Activated CD4-positive, alpha-beta T cell treated with anti-CD3 and anti-CD28 coated beads for 24 hours (primary cell): ENCODE measurements around the gene DNAH9.

Experiments used
- DNase-seq, 2 donors: peaks; one replicate each; pipeline ENCODE4 v3.0.0-alpha.2; 2020; ENCODE audit warnings: low read depth in 2 of 2

DNAH9 gene

GRCh38 chr17:11598274-11599221 is at the start of gene DNAH9:
Gene DNAH9 (plus strand): TSS chr17:11598470. CDS start chr17:11598499, 29 bp downstream.
- DNase-seq = peak in 1 of 2 donors; percentile 24

GRCh38 chr17:11550431-11550830 is 47.8 kb upstream of the DNAH9 start:
- DNase-seq = no peak

GRCh38 chr17:11551442-11551841 is 46.8 kb upstream of the DNAH9 start:
- DNase-seq = no peak

GRCh38 chr17:11553135-11553534 is 45.1 kb upstream of the DNAH9 start:
- DNase-seq = no peak

GRCh38 chr17:11554042-11554441 is 44.2 kb upstream of the DNAH9 start:
- DNase-seq = no peak

- DNase-seq = no peak
These were observed 43.7 kb upstream of the DNAH9 start for GRCh38 chr17:11554542-11554941.

- no peak for DNase-seq
These were observed 42.7 kb upstream of the DNAH9 start for GRCh38 chr17:11555530-11555929.

GRCh38 chr17:11557727-11558452 is 40.4 kb upstream of the DNAH9 start:
- no peak for DNase-seq

- no peak for DNase-seq
These were observed 39.5 kb upstream of the DNAH9 start for GRCh38 chr17:11558681-11559234.

- DNase-seq = no peak
These were observed 38.7 kb upstream of the DNAH9 start for GRCh38 chr17:11559601-11560000.

GRCh38 chr17:11561281-11561680 is 37.0 kb upstream of the DNAH9 start:
- no peak for DNase-seq

GRCh38 chr17:11561702-11562101 is 36.6 kb upstream of the DNAH9 start:
- DNase-seq = no peak

GRCh38 chr17:11564589-11565380 is 33.5 kb upstream of the DNAH9 start:
- no peak for DNase-seq

GRCh38 chr17:11565591-11565990 is 32.7 kb upstream of the DNAH9 start:
- no peak for DNase-seq

- DNase-seq = no peak
These were observed 19.3 kb upstream of the DNAH9 start for GRCh38 chr17:11578998-11579397.

- DNase-seq = no peak
These were observed 17.6 kb upstream of the DNAH9 start for GRCh38 chr17:11580677-11581076.

- DNase-seq = no peak
These were observed 16.1 kb upstream of the DNAH9 start for GRCh38 chr17:11582217-11582616.

GRCh38 chr17:11583306-11583992 is 14.8 kb upstream of the DNAH9 start:
- no peak for DNase-seq

GRCh38 chr17:11589716-11590115 is 8.6 kb upstream of the DNAH9 start:
- no peak for DNase-seq

GRCh38 chr17:11601661-11602060 is 3.4 kb downstream of the DNAH9 start:
- DNase-seq = no peak

GRCh38 chr17:11608396-11608795 is 10.1 kb downstream of the DNAH9 start:
- DNase-seq = no peak
